C1 segment of cervical spinal cord (tissue), 14 donors: Measurements from ENCODE around the gene CLNS1A.
"Not testable (repeated sequence)": the region's sequence is repeated elsewhere in the genome, so short reads cannot be mapped to it uniquely, and the experiment has no call there.

Source experiments
- DNase-seq, 14 donors: peaks; one replicate each; lab custom pipeline; 2025; lab: John Stamatoyannopoulos, UW

CLNS1A gene

GRCh38 chr11:77619576-77620198, 17.9 kb downstream of the CLNS1A start:
- DNase-seq: peak in 1 of 14 donors; percentile 30

- no peak for DNase-seq
These were observed 19.7 kb downstream of the CLNS1A start for GRCh38 chr11:77617892-77618291.

- DNase-seq: no peak
These were observed 25.7 kb downstream of the CLNS1A start for GRCh38 chr11:77611921-77612320.

GRCh38 chr11:77609234-77609633, 28.4 kb downstream of the CLNS1A start:
- no peak for DNase-seq

- DNase-seq: no peak
These were observed 33.3 kb downstream of the CLNS1A start for GRCh38 chr11:77604281-77604680.

- peak in 1 of 14 donors; percentile 23 for DNase-seq
These were observed 35.1 kb downstream of the CLNS1A start for GRCh38 chr11:77602381-77603088.

- no peak for DNase-seq
These were observed 39.4 kb downstream of the CLNS1A start for GRCh38 chr11:77598195-77598594.

- no peak for DNase-seq
These were observed 41.0 kb downstream of the CLNS1A start for GRCh38 chr11:77596626-77597025.

- no peak for DNase-seq
These were observed 43.7 kb downstream of the CLNS1A start for GRCh38 chr11:77593883-77594282.

GRCh38 chr11:77592727-77593126, 44.9 kb downstream of the CLNS1A start:
- no peak for DNase-seq

- peak in 11 of 14 donors; percentile 25 to 82 (median 57) for DNase-seq
These were observed 47.3 kb downstream of the CLNS1A start for GRCh38 chr11:77590194-77590782.

- peak in 13 of 14 donors; percentile 46 to 89 (median 78) for DNase-seq
These were observed 47.9 kb downstream of the CLNS1A start, which contains the start of gene AQP11 for GRCh38 chr11:77589521-77590193. TSS of gene AQP11 (plus strand) at chr11:77589953. CDS start at chr11:77589993, 40 bp downstream.

- no peak for DNase-seq
These were observed 48.4 kb downstream of the CLNS1A start for GRCh38 chr11:77589181-77589520.

- DNase-seq: no peak
These were observed 56.8 kb downstream of the CLNS1A start for GRCh38 chr11:77580712-77581337.

- DNase-seq: not testable (repeated sequence)
These were observed 62.2 kb downstream of the CLNS1A start for GRCh38 chr11:77575428-77575827.

GRCh38 chr11:77570896-77571295, 66.7 kb downstream of the CLNS1A start:
- DNase-seq: not testable (repeated sequence)

GRCh38 chr11:77569676-77570070, 67.9 kb downstream of the CLNS1A start:
- no peak for DNase-seq

GRCh38 chr11:77568916-77569675, 68.5 kb downstream of the CLNS1A start:
- no peak for DNase-seq

- no peak for DNase-seq
These were observed 69.3 kb downstream of the CLNS1A start for GRCh38 chr11:77568306-77568705.
